Tibial nerve (tissue), 4 donors: ENCODE measurements around the gene INTS11. TPM values are rescaled to one million over a fixed set of nuclear protein-coding genes. Genes with fewer than 3 reads are reported as not detected.

Experiments used
- DNase-seq, 2 donors: peaks; one replicate each; pipeline ENCODE4 v3.0.0-alpha.2; 2019; ENCODE audit warnings: low spot score in 2 of 2
- H3K27ac ChIP-seq, 4 donors: fragments of 200-600 bp; sonication (generic) in 3 of 4; one replicate each; pipeline ENCODE4 v1.5.1; 2017 to 2019; ENCODE audit warnings: mild to moderate bottlenecking in 1 of 4
- H3K27me3 ChIP-seq, 2 donors: fragments of 200-600 bp; sonication (generic) in 1 of 2; one replicate each; pipeline versions ENCODE4 v1.5.1 to v1.6.0; 2017 to 2019
- H3K36me3 ChIP-seq, 3 donors: fragments of 200-600 bp; sonication (generic); one replicate each; pipeline ENCODE4 v1.5.1; 2018 to 2019
- H3K4me1 ChIP-seq, 4 donors: fragments of 200-600 bp; sonication (generic) in 3 of 4; one replicate each; pipeline ENCODE4 v1.5.1; 2017 to 2019
- H3K4me3 ChIP-seq, 4 donors: fragments of 200-600 bp; sonication (generic) in 3 of 4; one replicate each; pipeline ENCODE4 v1.5.1; 2017 to 2019; ENCODE audit warnings: mild to moderate bottlenecking in 1 of 4, moderate library complexity in 1 of 4
- H3K9me3 ChIP-seq, 4 donors: fragments of 200-600 bp; sonication (generic) in 3 of 4; one replicate each; pipeline ENCODE4 v1.5.1; 2017 to 2019
- CTCF ChIP-seq, 5 experiments: fragments of 200-600 bp in 3 of 5; fragments of 450-650 bp in 2 of 5; sonication (generic) in 3 of 5; IDR thresholded peaks; one replicate each; pipeline ENCODE4 v1.5.1; 2016 to 2019; ENCODE audit warnings: antibody characterized with exemption in 5 of 5, mild to moderate bottlenecking in 3 of 5, moderate library complexity in 2 of 5
- EP300 ChIP-seq, 2 donors: sonication (generic); formaldehyde crosslinking; IDR thresholded peaks; one replicate each; pipeline ENCODE4 v1.6.1; 2017; ENCODE audit warnings: antibody characterized with exemption in 2 of 2, mild to moderate bottlenecking in 1 of 2
- POLR2A ChIP-seq, 2 donors: fragments of 450-650 bp; IDR thresholded peaks; one replicate each; pipeline ENCODE4 v1.6.1; 2017; ENCODE audit warnings: antibody characterized with exemption in 2 of 2, mild to moderate bottlenecking in 2 of 2, moderate library complexity in 2 of 2
- whole genome bisulfite sequencing, 2 donors: methylation state at CpG; one replicate each; pipeline ENCODE4 v1.1.5; 2018; 5-methylcytosine and 5-hydroxymethylcytosine counted together
- total RNA-seq, 4 donors: library from RNA; depleted of rRNA; stranded (reverse); fragments of >200 nt; gene quantifications; one replicate each; pipeline ENCODE4 v1.1.0, GENCODE V29; 2016

The INTS11 gene
- total RNA-seq, 4 donors from 2014 or later, result 118 to 241 (median 157) TPM

GRCh38 chr1:1273512-1274298, 50.8 kb downstream of the INTS11 start, which contains the start of gene UBE2J2:
UBE2J2 (minus strand) TSS chr1:1273854; CDS start chr1:1267992, 5,862 bp downstream.
- H3K9me3 ChIP-seq, result no peaks in the 10 kb centered on the region
- peak within 1 kb of the TSS; percentile 80 to 90 (median 84) for H3K4me3 ChIP-seq
- H3K36me3 ChIP-seq, result peaks cover 0 to 4% (median 0%) of the 10 kb centered on the region in 3 donors
- 0 to 2% methylated on average over 11 to 34 of the region's 105 CpGs for WGBS, 2 donors
- peak; percentile 85 to 92 for DNase-seq
- peaks cover 0 to 57% (median 38%) of the 10 kb centered on the region in 4 donors for H3K4me1 ChIP-seq
- TF ChIP-seq POLR2A (IDR thresholded peaks at IDR 0.05) (peak; percentile 51 to 70), CTCF (IDR thresholded peaks at IDR 0.05) (peak in 1 of 5 experiments; percentile 12), EP300 (IDR thresholded peaks at IDR 0.05) (peak in 1 of 2 donors; percentile 83)
- no peaks in the 10 kb centered on the region for H3K27me3 ChIP-seq
- peak within 1 kb of the TSS; percentile 47 to 89 (median 82) for H3K27ac ChIP-seq

- 0 to 1% methylated on average over 12 to 24 of the region's 31 CpGs for WGBS, 2 donors
- Histone ChIP-seq H3K27ac (peak overlapping the region; percentile 47 to 89 (median 82)), H3K4me1 (peaks cover 0 to 63% (median 38%) of the 10 kb centered on the region in 4 donors), H3K4me3 (peak overlapping the region; percentile 80 to 90 (median 84)), H3K36me3 (peaks cover 0 to 9% (median 0%) of the 10 kb centered on the region in 3 donors), H3K9me3 (no peaks in the 10 kb centered on the region), H3K27me3 (no peaks in the 10 kb centered on the region)
- no peak for DNase-seq
- TF ChIP-seq EP300 (IDR thresholded peaks at IDR 0.05) (no peak), CTCF (IDR thresholded peaks at IDR 0.05) (no peak), POLR2A (IDR thresholded peaks at IDR 0.05) (no peak)
Measured at GRCh38 chr1:1273209-1273511, 51.3 kb downstream of the INTS11 start.

GRCh38 chr1:1272341-1273208, 51.9 kb downstream of the INTS11 start:
- peaks cover 0 to 15% (median 0%) of the 10 kb centered on the region in 3 donors for H3K36me3 ChIP-seq
- no peak for DNase-seq
- H3K4me1 ChIP-seq, result peaks cover 0 to 69% (median 38%) of the 10 kb centered on the region in 4 donors
- peak overlapping the region; percentile 80 to 90 (median 84) for H3K4me3 ChIP-seq
- H3K27me3 ChIP-seq, result no peaks in the 10 kb centered on the region
- H3K27ac ChIP-seq, result peak overlapping the region in 2 of 4 donors; percentile 87 to 89
- H3K9me3 ChIP-seq, result no peaks in the 10 kb centered on the region
- TF ChIP-seq EP300 (IDR thresholded peaks at IDR 0.05) (no peak), CTCF (IDR thresholded peaks at IDR 0.05) (no peak), POLR2A (IDR thresholded peaks at IDR 0.05) (no peak)
- WGBS, 2 donors, result 38 to 45% methylated on average over 35 to 42 of the region's 43 CpGs

- TF ChIP-seq POLR2A (IDR thresholded peaks at IDR 0.05) (no peak), CTCF (IDR thresholded peaks at IDR 0.05) (no peak), EP300 (IDR thresholded peaks at IDR 0.05) (no peak)
- no peaks in the 10 kb centered on the region for H3K9me3 ChIP-seq
- DNase-seq, result no peak
- H3K36me3 ChIP-seq, result peaks cover 0 to 33% (median 5%) of the 10 kb centered on the region in 3 donors
- H3K27ac ChIP-seq, result no peak overlapping the region
- H3K4me3 ChIP-seq, result no peak overlapping the region
- WGBS, 2 donors, result 42 to 46% methylated on average over 5 to 7 of the region's 7 CpGs
- peaks cover 0 to 69% (median 38%) of the 10 kb centered on the region in 4 donors for H3K4me1 ChIP-seq
- H3K27me3 ChIP-seq, result no peaks in the 10 kb centered on the region
Measured at GRCh38 chr1:1270813-1271212, 53.6 kb downstream of the INTS11 start.
